ENCODE measurements around the gene KCP. TPM values are rescaled to one million over a fixed set of nuclear protein-coding genes. Genes with fewer than 3 reads are reported as not detected.
A peak's percentile ranks its signal among the peaks of the same experiment; 100 is the strongest.

The KCP gene
- total RNA-seq, 1 donor from 2014 or later: 1.3 TPM

DNA sequence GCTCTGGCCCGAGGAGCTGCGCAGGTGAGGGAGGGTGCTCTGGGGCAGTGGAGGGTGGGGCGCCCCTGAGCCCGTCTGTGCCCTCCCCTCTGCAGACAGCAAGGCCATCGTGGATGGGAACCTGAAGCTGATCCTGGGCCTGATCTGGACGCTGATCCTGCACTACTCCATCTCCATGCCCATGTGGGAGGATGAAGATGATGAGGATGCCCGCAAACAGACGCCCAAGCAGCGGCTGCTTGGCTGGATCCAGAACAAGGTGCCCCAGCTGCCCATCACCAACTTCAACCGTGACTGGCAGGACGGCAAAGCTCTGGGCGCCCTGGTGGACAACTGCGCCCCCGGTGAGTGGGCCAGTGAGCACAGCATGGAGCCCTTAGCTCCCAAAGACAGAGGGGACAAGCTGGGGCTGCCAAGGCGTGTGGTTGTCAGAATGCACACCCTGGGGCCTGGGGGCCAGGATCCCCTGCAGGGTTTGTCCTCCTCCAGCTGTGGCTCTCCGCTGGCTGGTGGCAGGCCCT, 75.2 kb downstream of the KCP start:
- intact Hi-C loops (cut with DNase I): no loop called here
- no peaks in the 10 kb centered on the region for H3K9me3 ChIP-seq
- no peaks in the 10 kb centered on the region for H3K36me3 ChIP-seq
- no peak overlapping the region for H3K27ac ChIP-seq
- ATAC-seq: no peak
- no peak overlapping the region for H3K4me3 ChIP-seq
- H3K27me3 ChIP-seq: peaks cover 30% of the 10 kb centered on the region
- peak; percentile 46 for DNase-seq
- H3K4me1 ChIP-seq: peaks cover 21% of the 10 kb centered on the region
- no peak for TF ChIP-seq CTCF (IDR thresholded peaks at IDR 0.05)

- ATAC-seq (no peak), DNase-seq (no peak)
- Histone ChIP-seq H3K36me3 (no peaks in the 10 kb centered on the region), H3K9me3 (no peaks in the 10 kb centered on the region), H3K27me3 (peaks cover 37% of the 10 kb centered on the region), H3K4me1 (peaks cover 25% of the 10 kb centered on the region), H3K27ac (no peak overlapping the region), H3K4me3 (no peak overlapping the region)
- intact Hi-C loops (cut with DNase I): no loop called here
- no peak for TF ChIP-seq CTCF (IDR thresholded peaks at IDR 0.05)
Measured at GRCh38 chr7:128833946-128834325, 76.6 kb downstream of the KCP start.

DNA sequence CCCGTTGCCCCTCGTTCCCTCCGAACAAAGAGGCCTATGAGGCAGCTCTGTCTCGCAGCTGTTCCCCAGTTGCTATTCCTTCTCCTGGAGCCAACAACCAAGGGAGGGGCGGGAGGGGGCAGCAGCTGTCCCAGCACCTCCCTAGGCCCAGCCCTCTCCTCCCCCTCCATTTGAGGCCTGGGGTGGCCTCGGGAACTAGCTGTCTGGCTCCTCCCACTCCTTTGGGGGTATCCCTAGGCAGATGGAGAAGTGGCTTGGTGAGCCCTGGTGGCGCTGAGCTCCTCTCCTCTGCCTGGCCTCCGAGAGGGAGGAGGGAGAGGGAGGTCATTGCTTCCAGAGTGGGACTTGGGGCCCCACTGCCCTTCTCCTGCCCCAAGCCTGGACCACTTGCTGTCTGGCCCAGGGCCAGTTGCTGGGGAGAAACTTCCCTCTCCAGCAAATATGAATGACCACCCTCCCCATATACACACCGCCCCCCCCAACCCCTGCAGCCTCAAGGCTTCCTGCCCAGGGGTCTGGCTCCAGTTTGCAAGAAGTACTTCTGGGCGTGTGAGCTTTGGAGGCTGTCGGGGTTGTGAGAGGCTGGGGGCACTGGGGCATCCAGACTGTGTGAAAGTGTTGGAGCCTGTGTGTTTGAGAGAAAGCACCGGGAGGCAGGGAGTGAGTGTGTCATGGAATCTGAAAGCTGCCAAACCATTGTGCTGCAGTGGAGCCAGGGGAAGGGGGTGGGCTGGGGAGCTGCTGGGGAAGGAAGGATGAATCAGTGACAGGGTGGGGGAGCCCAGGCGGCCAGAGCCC, 77.2 kb downstream of the KCP start:
- intact Hi-C loops (cut with DNase I): no loop called here

DNA sequence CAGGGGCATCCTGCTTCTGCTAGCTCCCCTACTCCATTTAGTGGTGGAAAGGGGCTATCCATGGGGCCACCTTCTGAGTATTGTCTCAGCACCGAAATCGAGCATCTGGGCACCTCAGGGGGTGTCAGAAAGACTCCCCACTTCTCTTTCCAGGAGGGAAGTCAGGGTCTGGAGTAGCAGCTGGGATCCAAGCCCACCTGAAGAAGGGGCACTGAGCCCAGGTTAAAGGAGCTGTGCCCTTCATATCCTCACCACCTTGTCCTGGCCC, 77.7 kb downstream of the KCP start:
- Histone ChIP-seq H3K27me3 (peaks cover 42% of the 10 kb centered on the region), H3K27ac (no peak overlapping the region), H3K9me3 (no peaks in the 10 kb centered on the region), H3K4me1 (peaks cover 25% of the 10 kb centered on the region), H3K4me3 (no peak overlapping the region), H3K36me3 (no peaks in the 10 kb centered on the region)
- no peak for DNase-seq
- ATAC-seq: no peak
- intact Hi-C loops (cut with DNase I): no loop called here
- no peak for TF ChIP-seq CTCF (IDR thresholded peaks at IDR 0.05)

More for the DNA sequence above, 77.2 kb downstream of the KCP start:
- DNase-seq (no peak), ATAC-seq (no peak)
- TF ChIP-seq CTCF (IDR thresholded peaks at IDR 0.05): no peak
- Histone ChIP-seq H3K36me3 (no peaks in the 10 kb centered on the region), H3K9me3 (no peaks in the 10 kb centered on the region), H3K27me3 (peaks cover 42% of the 10 kb centered on the region), H3K27ac (no peak overlapping the region), H3K4me3 (no peak overlapping the region), H3K4me1 (peaks cover 25% of the 10 kb centered on the region)

DNA sequence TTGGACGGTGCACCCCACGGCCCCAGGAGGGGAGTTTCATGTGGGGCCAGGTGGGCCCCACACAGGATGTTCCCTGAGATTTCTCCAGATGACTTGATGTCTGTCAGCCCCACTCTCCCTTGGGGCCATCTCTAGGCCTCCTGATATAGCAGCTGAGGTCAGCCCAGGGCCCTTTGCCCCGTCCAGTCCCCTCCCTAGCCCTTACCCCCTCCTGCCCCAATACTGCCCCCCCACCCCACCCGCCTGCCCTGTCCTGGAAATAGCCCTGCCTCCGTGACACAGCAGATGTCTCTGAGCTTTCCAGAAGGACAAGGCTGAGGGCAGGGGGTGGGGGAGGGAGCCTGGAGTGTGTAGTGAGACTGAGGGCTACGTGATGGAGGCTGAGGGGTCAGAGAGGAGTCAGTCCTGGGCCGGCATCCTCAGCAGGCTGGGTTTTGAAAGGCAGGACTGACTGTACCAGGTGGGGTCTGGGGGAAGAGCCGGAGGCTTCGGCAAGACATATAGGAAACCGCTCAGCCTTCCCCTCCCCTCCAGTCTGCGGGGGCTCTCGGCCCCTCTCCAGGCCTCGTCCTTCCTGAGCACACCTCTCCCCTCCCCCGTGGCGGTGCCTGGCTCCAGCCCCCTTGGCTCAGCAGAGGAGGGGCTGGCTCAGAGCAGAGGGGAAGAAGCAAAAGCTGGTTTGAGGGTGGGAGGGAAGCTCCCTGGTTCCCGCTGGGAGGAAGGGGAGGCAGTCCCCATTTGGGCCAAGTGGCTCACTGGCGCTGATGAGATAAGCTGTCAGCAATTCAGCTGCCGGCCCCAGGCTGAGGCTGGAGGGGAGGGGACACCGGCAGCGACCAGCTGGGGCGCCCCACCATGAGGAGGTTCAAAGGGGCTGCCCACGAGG, 78.3 kb downstream of the KCP start:
- DNase-seq: peak; percentile 60
- H3K4me1 ChIP-seq: peaks cover 25% of the 10 kb centered on the region
- H3K36me3 ChIP-seq: no peaks in the 10 kb centered on the region
- H3K27me3 ChIP-seq: peaks cover 42% of the 10 kb centered on the region
- TF ChIP-seq CTCF (IDR thresholded peaks at IDR 0.05): no peak
- intact Hi-C loops (cut with DNase I): no loop called here
- H3K9me3 ChIP-seq: no peaks in the 10 kb centered on the region
- H3K4me3 ChIP-seq: peak overlapping the region; percentile 52
- no peak overlapping the region for H3K27ac ChIP-seq
- no peak for ATAC-seq

All from upper lobe of right lung (tissue), 1 donor.